Activated CD4-positive, CD25-positive, alpha-beta regulatory T cell treated with anti-CD3 and anti-CD28 coated beads, Interleukin-2, amount 50 U/mL, for 72 hours (primary cell): ENCODE results near the gene HLA-DOA.
A peak's percentile ranks its signal among the peaks of the same experiment; 100 is the strongest.

Source experiments
- DNase-seq: peaks from one replicate; pipeline ENCODE4 v3.0.0; 2021

The HLA-DOA gene

GRCh38 chr6:32977272-32977952 lies 32.0 kb downstream of the HLA-DOA start:
- DNase-seq: no peak

GRCh38 chr6:32976334-32977069 lies 32.9 kb downstream of the HLA-DOA start:
- no peak for DNase-seq

GRCh38 chr6:32975886-32976285 lies 33.5 kb downstream of the HLA-DOA start:
- DNase-seq: no peak

- DNase-seq: no peak
These were observed 34.7 kb downstream of the HLA-DOA start for GRCh38 chr6:32974541-32975308.

- no peak for DNase-seq
These were observed 35.4 kb downstream of the HLA-DOA start for GRCh38 chr6:32974016-32974333.

- DNase-seq: peak; percentile 53
These were observed 36.0 kb downstream of the HLA-DOA start for GRCh38 chr6:32973144-32974015.

- DNase-seq: peak; percentile 62
These were observed 36.8 kb downstream of the HLA-DOA start for GRCh38 chr6:32972353-32973143.

GRCh38 chr6:32971581-32972352 lies 37.6 kb downstream of the HLA-DOA start:
- peak; percentile 99 for DNase-seq

- no peak for DNase-seq
These were observed 38.2 kb downstream of the HLA-DOA start for GRCh38 chr6:32971242-32971580.

GRCh38 chr6:32970413-32971241 lies 38.8 kb downstream of the HLA-DOA start:
- DNase-seq: peak; percentile 76

GRCh38 chr6:32969685-32970412 lies 39.5 kb downstream of the HLA-DOA start:
- DNase-seq: peak; percentile 78

GRCh38 chr6:32968867-32969684 lies 40.3 kb downstream of the HLA-DOA start:
- DNase-seq: peak; percentile 63

GRCh38 chr6:32968093-32968866 lies 41.1 kb downstream of the HLA-DOA start, which contains the start of gene BRD2:
Gene BRD2 (plus strand): TSS chr6:32968594. CDS start chr6:32972899, 4,305 bp downstream.
- DNase-seq: peak; percentile 95

- DNase-seq: no peak
These were observed 42.0 kb downstream of the HLA-DOA start for GRCh38 chr6:32967151-32968091.

GRCh38 chr6:32964776-32965175 lies 44.6 kb downstream of the HLA-DOA start:
- no peak for DNase-seq

GRCh38 chr6:32963866-32964265 lies 45.5 kb downstream of the HLA-DOA start:
- DNase-seq: no peak
